HG03571 (cell line): ENCODE results near the gene MARS1.
A peak's percentile ranks its signal among the peaks of the same experiment; 100 is the strongest.

Source experiments
- ATAC-seq: cut with Tn5 transposase; IDR thresholded peaks from one replicate; pipeline ENCODE4 v1.9.1; 2021; ENCODE audit not compliant: unreplicated experiment

The MARS1 gene

DNA sequence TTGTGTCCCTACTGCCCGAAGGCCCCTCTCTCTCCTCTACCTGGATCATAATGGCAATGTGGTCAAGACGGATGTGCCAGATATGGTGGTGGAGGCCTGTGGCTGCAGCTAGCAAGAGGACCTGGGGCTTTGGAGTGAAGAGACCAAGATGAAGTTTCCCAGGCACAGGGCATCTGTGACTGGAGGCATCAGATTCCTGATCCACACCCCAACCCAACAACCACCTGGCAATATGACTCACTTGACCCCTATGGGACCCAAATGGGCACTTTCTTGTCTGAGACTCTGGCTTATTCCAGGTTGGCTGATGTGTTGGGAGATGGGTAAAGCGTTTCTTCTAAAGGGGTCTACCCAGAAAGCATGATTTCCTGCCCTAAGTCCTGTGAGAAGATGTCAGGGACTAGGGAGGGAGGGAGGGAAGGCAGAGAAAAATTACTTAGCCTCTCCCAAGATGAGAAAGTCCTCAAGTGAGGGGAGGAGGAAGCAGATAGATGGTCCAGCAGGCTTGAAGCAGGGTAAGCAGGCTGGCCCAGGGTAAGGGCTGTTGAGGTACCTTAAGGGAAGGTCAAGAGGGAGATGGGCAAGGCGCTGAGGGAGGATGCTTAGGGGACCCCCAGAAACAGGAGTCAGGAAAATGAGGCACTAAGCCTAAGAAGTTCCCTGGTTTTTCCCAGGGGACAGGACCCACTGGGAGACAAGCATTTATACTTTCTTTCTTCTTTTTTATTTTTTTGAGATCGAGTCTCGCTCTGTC, 31.0 kb upstream of the MARS1 start:
- ATAC-seq, result no peak

DNA sequence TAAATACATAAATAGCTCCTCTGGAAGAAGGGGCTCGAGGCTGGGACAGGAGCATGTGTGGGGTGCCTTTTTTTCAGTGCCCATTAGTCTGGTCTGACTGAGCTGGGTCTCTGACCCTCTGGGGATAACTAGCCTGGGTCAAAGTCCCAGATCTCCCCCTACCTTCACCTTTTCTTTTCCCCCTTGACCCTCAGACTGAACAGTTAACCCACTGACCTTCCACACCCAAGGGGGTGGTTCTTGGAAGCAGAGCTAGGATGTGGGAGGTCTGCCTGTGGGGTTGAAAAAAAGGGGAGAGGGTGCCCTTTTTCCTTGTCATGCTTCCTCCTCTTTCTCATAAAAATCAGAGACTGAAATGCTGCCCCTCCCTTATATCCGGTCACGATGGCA, 29.2 kb upstream of the MARS1 start:
- ATAC-seq, result no peak

DNA sequence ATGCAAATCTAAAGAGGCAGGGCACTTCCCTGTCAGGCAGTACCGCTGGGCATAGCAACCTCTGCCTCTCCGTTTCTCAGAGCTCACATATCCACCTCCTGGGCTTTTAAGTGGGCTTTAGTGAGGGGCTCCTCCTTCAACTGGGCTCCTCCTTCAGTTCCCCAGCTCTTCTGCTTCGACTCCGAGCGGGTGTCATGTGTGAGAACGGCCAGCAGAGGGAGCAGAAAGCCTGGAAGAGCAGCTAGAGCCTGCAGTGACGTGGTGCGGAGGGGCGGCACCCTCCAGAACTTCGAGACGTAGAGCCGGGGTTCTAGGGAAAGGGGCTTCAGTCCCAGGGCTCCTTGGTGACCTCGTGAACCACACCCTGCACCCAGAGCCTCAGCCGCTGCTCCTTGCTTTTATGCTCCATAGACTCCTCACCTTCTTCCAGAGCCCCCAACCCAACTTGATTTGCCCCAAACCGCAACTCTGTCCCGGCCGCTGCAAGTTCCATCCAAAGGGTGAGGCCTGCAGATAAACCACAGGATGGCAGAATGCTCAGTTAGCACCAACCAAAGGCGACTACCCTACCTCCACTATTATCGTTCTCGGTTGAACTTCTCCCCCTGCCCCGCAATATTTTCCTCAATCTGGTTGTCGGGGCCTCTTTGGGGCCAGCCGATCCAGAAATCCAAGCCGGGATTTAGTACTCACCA, 28.7 kb upstream of the MARS1 start:
- peak; percentile 53 for ATAC-seq

DNA sequence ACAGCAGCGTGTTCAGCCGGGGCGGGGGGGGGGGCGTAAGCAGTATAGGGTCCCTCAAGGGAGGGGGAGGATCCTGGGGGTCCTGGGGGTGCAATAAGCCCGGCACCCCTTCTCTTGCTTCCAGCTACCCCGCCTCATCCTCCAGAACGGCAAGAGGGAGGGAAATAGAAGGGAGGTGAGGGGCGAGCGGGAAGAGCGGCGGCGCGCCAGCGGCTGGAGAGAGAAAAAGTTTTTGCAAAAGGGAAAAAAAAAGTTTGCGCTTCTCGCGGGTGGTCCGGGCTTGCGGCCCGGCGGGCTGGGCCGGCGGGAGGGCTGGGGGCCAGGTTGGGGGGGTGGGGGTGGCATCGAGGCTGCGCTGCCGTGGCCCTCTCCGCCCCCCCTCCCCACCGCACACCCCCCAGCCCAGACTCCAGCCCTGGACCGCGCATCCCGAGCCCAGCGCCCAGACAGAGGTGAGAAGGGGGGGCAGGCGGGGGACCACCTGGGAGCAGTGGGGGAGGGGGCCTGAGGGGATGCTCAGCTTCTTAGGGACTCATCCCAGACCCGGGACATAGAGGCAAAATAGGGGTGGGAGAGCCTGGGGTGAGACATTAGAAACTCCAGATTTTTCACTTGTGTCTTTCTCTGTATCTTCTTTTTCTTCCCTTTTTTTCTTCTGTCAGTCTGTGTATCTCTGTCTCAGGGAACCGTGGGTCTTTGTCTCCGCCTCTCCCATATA, 28.0 kb upstream of the MARS1 start, which contains the start of gene GLI1:
GLI1 (plus strand) TSS at position 36 of the 718 bp plus-strand sequence. CDS start 3,907 bp downstream, outside the sequence.
- ATAC-seq, result no peak

DNA sequence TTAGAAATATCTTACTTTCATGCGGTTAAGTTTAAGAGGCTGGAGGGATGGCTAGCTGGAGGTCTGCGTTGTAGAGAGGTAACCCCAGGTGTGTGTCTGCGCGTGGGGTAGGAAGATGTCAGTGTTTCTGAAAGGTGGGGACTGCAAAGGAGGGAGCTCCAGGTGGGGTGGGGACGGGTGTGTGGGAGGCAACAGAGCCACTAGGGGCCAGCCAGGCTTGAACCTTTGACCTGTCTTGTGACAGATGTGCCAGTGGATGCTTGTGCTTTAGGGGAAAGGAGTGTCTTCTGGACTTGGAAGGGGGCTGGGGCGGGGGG, 27.4 kb upstream of the MARS1 start:
- no peak for ATAC-seq

DNA sequence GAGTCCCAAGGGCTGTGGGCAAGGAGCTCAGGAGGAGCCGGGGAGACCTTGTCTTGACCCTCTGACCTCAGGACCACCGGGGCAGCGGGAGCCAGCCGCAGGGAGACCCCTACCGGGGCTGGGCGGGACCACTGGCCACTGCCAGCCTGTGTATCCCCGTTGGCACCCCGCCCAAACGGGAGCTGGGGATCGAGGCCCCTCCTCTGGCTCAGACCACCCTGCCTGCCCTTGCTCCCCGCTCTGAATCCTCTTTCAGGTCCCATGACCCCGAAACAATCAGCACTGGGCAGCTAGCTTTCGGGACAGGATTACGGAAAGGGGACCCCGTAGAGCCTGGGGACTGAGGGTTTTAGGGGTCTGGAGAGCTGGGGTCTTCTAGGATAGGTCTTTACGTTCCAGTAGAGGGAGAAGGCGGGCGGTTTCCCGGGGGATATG, 27.0 kb upstream of the MARS1 start:
- no peak for ATAC-seq

DNA sequence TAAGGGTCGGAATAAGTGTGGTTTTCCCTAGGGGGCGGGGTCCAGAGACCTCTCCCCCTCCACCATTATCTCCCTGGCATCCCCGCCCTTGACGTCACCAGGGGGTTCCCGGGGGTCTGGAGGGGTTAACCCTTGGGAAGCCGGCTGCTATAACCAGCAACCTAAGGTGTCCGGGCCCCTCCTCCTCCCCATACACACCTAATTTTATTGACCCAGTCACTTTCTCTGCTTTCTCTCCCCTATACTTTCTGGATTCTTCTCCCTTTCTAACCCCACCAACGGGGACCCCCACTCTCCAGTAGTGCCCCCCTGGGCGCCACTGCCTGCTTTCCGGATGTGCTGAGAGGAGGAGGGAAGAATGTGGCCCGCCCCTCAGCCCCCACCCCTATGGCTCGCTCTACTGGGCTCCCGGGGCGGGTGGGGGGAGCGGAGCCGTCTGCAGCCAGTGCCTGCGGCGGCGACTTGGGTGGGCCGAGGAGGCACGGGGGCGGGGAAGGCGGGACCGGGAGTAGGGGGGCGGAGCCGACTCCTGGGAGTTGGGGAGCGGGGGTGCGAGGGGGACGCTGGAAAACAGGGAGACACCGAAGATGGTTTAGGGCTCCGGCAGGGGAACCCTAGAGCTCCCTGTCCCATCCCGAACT, 26.5 kb upstream of the MARS1 start:
- ATAC-seq, result no peak

DNA sequence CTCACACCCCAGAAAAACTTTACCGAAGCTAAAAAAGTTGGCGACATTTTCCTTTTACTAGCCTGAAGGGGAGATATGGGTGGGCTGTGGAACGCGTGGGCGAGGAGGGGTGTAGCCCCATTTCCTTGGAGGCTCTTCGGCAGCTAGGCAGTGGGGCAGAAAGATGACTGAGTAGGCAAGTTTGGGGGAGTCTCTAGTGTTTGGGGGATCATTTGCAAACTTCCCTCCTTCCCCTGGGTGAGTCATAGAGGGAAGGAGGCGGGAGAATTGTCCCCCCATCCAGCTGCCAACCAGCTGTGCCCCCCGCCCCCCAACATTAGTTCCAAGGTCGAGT, 26.0 kb upstream of the MARS1 start:
- no peak for ATAC-seq

DNA sequence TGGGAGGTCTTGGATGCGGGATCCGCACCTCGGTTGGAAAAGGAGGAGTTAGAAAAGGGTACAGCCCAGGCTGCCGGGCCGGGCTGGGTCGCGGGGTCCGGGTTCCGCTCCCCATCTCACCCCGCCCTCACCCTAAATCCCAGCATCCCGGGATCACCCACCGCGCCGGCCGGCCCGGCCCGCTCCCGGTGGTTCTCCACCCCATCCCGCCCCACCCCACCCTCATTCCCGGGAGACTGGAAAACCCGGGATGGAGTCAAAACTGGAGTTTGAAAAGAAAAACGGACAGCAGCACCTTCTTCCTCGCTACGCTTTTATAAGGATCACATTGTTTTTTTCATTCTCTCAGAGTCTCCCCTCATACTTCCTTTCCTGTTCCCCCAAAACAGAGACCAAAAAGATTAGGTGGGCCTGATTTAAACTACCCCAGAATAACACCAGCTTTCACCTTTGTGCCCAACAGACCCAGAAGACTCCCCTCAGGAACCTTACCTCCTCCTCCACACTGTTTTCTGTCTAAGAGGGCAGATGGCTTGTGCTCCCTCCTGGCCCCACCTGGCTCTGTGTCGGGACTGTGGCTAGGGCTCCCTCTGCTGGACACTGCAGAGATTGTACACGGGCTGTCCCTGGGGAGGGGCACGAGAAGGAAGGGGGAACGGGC, 25.5 kb upstream of the MARS1 start:
- peak; percentile 54 for ATAC-seq

DNA sequence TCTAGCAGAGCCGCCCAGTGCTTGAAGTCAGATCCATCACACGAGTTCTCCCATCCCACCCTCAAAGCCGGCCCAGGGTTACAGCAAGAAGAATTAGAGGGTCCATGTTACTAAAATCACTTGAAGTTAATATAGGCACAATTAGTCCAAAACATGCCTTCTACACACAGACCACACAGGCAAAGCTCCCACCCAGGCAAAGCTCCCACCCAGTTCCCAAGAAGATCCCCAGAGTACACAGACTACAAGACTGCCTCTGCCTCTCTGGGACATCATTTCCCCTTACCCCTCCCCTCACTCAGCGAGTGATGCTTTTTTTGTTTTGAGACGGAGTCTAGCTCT, 25.0 kb upstream of the MARS1 start:
- no peak for ATAC-seq

DNA sequence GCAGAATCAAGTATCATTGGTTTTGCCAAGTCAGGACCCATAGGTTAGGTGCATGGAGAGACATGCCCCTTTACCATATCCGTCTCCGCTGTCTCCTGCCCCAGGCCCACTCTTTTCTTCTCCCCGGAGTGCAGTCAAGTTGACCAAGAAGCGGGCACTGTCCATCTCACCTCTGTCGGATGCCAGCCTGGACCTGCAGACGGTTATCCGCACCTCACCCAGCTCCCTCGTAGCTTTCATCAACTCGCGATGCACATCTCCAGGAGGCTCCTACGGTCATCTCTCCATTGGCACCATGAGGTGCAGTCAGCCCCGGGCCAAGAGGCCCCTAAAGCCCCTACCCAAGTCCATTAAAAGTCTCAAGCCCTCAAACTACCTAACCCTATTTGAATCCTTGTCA, 23.3 kb upstream of the MARS1 start:
- no peak for ATAC-seq

DNA sequence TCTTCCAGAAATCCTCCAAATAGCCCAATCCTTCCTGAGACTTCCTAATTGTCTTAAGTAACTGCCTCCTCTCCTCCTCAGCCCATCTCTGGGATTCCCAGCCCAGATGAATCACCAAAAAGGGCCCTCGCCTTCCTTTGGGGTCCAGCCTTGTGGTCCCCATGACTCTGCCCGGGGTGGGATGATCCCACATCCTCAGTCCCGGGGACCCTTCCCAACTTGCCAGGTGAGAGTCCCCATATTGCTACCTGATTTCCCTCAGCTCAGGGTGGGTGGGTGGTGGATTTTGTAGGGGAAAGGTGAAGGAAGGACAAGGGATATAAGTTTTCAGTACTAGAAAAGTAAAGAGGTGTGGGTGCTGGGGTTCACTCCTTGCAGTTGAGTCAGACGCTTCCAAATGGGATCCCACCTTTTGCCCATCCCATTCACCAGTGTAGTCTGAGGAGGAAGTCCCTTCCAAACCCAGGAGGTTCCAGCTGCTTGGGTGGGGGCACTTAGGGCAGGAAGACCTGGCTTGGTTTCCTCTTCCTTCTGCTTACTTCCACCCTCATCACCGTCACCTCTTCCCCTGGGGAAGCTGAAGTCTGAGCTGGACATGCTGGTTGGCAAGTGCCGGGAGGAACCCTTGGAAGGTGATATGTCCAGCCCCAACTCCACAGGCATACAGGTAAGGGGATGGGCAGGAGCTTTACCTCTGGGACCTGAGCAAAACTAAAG, 22.7 kb upstream of the MARS1 start:
- no peak for ATAC-seq

DNA sequence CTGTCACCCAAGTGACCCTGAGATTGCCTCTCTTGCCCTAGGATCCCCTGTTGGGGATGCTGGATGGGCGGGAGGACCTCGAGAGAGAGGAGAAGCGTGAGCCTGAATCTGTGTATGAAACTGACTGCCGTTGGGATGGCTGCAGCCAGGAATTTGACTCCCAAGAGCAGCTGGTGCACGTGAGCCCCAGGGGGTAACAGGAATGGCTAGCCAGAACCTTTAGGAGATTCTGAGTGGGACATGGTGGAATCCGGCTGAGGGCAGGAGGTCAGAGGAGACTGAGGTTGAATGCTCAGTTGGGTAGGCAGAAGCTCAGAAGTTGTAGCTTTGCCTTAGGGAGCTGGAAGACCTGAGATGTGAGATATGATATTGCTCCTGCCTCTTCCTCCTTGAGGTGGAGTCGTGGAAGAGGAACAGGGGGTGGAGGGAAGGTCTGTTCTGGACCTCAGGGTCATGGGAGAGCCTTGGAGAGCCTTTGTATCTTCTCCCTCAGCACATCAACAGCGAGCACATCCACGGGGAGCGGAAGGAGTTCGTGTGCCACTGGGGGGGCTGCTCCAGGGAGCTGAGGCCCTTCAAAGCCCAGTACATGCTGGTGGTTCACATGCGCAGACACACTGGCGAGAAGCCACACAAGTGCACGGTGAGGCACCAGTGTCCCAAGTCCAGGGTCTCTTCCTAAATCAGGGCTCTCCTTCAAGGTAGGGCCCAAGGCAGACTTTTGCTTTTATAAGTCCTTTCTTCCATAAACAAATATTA, 21.9 kb upstream of the MARS1 start:
- ATAC-seq, result no peak

DNA sequence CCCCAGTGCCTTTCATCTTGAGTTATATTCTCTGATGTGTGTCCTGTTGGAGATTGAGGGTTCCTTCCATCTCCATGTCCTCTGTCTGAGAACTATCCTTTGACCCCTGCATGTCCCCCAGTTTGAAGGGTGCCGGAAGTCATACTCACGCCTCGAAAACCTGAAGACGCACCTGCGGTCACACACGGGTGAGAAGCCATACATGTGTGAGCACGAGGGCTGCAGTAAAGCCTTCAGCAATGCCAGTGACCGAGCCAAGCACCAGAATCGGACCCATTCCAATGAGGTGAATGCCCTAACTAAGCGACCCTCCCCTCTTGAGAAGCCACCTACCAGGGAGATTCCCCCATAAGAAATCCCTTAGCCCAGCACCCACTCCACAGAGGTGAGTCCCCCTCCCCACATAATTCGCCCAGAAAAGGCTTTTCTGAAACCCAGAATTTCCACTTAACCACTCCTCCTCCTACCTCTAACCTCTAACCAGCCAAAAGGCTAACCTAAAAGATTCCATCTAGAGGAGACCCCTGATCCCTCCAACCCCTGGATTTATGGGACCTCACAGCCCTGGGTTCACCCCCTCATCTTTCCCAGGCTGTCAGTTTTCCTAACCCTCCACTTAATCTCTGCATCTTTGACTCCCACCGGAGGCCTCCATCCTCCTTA, 20.5 kb upstream of the MARS1 start:
- no peak for ATAC-seq

DNA sequence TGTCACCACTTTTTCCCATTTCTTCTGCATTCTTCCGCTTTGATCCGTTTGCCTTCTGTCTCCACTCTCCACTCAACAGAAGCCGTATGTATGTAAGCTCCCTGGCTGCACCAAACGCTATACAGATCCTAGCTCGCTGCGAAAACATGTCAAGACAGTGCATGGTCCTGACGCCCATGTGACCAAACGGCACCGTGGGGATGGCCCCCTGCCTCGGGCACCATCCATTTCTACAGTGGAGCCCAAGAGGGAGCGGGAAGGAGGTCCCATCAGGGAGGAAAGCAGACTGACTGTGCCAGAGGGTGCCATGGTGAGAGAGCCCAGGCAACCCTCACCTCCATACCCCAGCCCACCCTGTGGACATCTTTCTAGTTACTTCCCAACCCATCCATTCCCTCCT, 20.0 kb upstream of the MARS1 start:
- ATAC-seq, result no peak

DNA sequence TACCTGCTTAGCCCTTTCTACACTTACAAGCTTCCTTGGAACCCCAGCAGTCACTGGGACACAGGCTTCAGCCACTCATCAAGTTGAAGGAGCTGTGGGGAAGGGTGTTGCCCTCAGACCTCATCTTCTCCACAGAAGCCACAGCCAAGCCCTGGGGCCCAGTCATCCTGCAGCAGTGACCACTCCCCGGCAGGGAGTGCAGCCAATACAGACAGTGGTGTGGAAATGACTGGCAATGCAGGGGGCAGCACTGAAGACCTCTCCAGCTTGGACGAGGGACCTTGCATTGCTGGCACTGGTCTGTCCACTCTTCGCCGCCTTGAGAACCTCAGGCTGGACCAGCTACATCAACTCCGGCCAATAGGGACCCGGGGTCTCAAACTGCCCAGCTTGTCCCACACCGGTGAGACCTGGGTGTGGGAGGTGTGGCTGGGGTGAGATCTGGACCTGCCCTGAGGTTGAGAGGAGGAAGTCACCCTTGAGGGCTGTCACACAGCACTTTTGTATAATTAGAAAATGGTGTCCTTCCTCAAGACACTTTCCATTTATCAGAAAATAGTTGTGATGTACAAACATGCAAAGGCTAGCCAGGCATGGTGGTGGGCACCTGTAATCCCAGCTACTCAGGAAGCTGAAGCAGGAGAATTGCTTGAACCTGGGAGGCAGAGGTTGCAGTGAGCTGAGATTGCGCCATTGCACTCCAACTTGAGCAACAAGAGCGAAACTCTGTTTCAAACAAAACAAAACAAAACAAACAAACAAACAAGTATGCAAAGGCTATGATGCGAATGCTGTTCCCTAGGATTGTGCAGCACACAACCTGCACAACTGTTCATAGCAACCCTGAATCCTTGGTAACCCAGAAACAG, 18.3 kb upstream of the MARS1 start:
- no peak for ATAC-seq

DNA sequence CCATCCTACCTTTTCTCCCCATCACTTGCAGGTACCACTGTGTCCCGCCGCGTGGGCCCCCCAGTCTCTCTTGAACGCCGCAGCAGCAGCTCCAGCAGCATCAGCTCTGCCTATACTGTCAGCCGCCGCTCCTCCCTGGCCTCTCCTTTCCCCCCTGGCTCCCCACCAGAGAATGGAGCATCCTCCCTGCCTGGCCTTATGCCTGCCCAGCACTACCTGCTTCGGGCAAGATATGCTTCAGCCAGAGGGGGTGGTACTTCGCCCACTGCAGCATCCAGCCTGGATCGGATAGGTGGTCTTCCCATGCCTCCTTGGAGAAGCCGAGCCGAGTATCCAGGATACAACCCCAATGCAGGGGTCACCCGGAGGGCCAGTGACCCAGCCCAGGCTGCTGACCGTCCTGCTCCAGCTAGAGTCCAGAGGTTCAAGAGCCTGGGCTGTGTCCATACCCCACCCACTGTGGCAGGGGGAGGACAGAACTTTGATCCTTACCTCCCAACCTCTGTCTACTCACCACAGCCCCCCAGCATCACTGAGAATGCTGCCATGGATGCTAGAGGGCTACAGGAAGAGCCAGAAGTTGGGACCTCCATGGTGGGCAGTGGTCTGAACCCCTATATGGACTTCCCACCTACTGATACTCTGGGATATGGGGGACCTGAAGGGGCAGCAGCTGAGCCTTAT, 17.4 kb upstream of the MARS1 start:
- no peak for ATAC-seq
